Activated CD4-positive, alpha-beta T cell treated with anti-CD3 and anti-CD28 coated beads for 4 hours (primary cell): ENCODE data around the gene EEFSEC.

Experiments used
- DNase-seq, 2 donors: peaks; one replicate each; pipeline ENCODE4 v3.0.0-alpha.2; 2020

EEFSEC gene

GRCh38 chr3:128245460-128245859 is 92.2 kb downstream of the EEFSEC start:
- no peak for DNase-seq

- DNase-seq = no peak
These were observed 94.6 kb downstream of the EEFSEC start for GRCh38 chr3:128247666-128248409.

GRCh38 chr3:128252083-128252482 is 98.8 kb downstream of the EEFSEC start:
- DNase-seq = no peak

- DNase-seq = no peak
These were observed 99.9 kb downstream of the EEFSEC start for GRCh38 chr3:128253150-128253549.

- DNase-seq = no peak
These were observed 100.8 kb downstream of the EEFSEC start for GRCh38 chr3:128254066-128254590.

GRCh38 chr3:128254967-128255366 is 101.7 kb downstream of the EEFSEC start:
- DNase-seq = no peak

- DNase-seq = no peak
These were observed 102.8 kb downstream of the EEFSEC start for GRCh38 chr3:128256131-128256530.

GRCh38 chr3:128257632-128258031 is 104.4 kb downstream of the EEFSEC start:
- DNase-seq = no peak

- DNase-seq = no peak
These were observed 107.0 kb downstream of the EEFSEC start for GRCh38 chr3:128260275-128260674.

GRCh38 chr3:128262457-128262856 is 109.2 kb downstream of the EEFSEC start:
- no peak for DNase-seq

- no peak for DNase-seq
These were observed 109.8 kb downstream of the EEFSEC start for GRCh38 chr3:128263118-128263517.

- no peak for DNase-seq
These were observed 110.7 kb downstream of the EEFSEC start for GRCh38 chr3:128263946-128264345.

GRCh38 chr3:128266453-128266852 is 113.2 kb downstream of the EEFSEC start:
- no peak for DNase-seq

GRCh38 chr3:128267541-128267940 is 114.3 kb downstream of the EEFSEC start:
- DNase-seq = no peak

- DNase-seq = no peak
These were observed 115.9 kb downstream of the EEFSEC start for GRCh38 chr3:128269006-128269775.

- DNase-seq = no peak
These were observed 116.5 kb downstream of the EEFSEC start for GRCh38 chr3:128269796-128270195.

- DNase-seq = no peak
These were observed 117.5 kb downstream of the EEFSEC start for GRCh38 chr3:128270559-128271492.

- DNase-seq = no peak
These were observed 118.5 kb downstream of the EEFSEC start for GRCh38 chr3:128271536-128272332.

GRCh38 chr3:128273109-128273840 is 120.0 kb downstream of the EEFSEC start:
- no peak for DNase-seq

- DNase-seq = no peak
These were observed 120.7 kb downstream of the EEFSEC start for GRCh38 chr3:128273841-128274573.

GRCh38 chr3:128274837-128275236 is 121.6 kb downstream of the EEFSEC start:
- DNase-seq = no peak
